Activated B cell treated with CpG ODN at 0.5 μM for 24 hours (primary cell): ENCODE measurements around the gene GABRE. TPM values are rescaled to one million over a fixed set of nuclear protein-coding genes. Genes with fewer than 3 reads are reported as not detected.

ENCODE experiments used
- ATAC-seq: fragments of 200-7000 bp; cut with Tn5 transposase; one replicate; pipeline ENCODE4 v1.10.0; 2021; ENCODE audit warnings: low read depth, mild to moderate bottlenecking, moderate library complexity
- CTCF ChIA-PET: fragments of 350-600 bp; sonication (Branson Sonifier 250); formaldehyde crosslinking; loops from one replicate; lab custom pipeline; 2021; ENCODE audit warnings: antibody characterized with exemption; lab: Charles Lee
- POLR2A ChIA-PET: fragments of 350-600 bp; sonication (Branson Sonifier 250); formaldehyde crosslinking; loops from one replicate; lab custom pipeline; 2021; ENCODE audit warnings: antibody characterized with exemption; lab: Charles Lee
- DNase-seq: peaks from one replicate; pipeline ENCODE4 v3.0.0; 2022
- H3K27ac Mint-ChIP-seq: one replicate; pipeline ENCODE4 v1.8.0; 2020; ENCODE audit warnings: mixed read lengths
- H3K27me3 Mint-ChIP-seq: one replicate; pipeline ENCODE4 v1.8.0; 2021; ENCODE audit warnings: mixed read lengths
- H3K36me3 Mint-ChIP-seq: one replicate; pipeline ENCODE4 v1.8.0; 2021; ENCODE audit warnings: low read depth, mixed read lengths
- H3K4me1 Mint-ChIP-seq: one replicate; pipeline ENCODE4 v1.8.0; 2021; ENCODE audit warnings: mixed read lengths
- H3K4me3 Mint-ChIP-seq: one replicate; pipeline ENCODE4 v1.8.0; 2020; ENCODE audit warnings: mild to moderate bottlenecking, mixed read lengths
- H3K9me3 Mint-ChIP-seq: one replicate; pipeline ENCODE4 v1.8.0; 2020; ENCODE audit warnings: mixed read lengths
- CTCF ChIP-seq: fragments of 200-600 bp; IDR thresholded peaks from one replicate; pipeline ENCODE4 v1.8.0; 2022; ENCODE audit warnings: antibody characterized with exemption, mild to moderate bottlenecking
- intact Hi-C: fragments of 100-400 bp; cut with micrococcal nuclease; formaldehyde crosslinking; loops from one replicate; pipeline ENCODE4 v1.15.1; 2024
- total RNA-seq: library from RNA; stranded (reverse); gene quantifications from 2 replicates; pipeline ENCODE4 v1.2.3, GENCODE V29; 2022

GABRE gene
- total RNA-seq, 1 donor from 2014 or later: not detected

- H3K4me1 Mint-ChIP-seq: no peaks in the 10 kb centered on the region
- ChIA-PET POLR2A (no interaction called here), CTCF (no interaction called here)
- intact Hi-C loops: no loop called here
- ATAC-seq (no peak), DNase-seq (no peak)
- no peaks in the 10 kb centered on the region for H3K36me3 Mint-ChIP-seq
- H3K27ac Mint-ChIP-seq: no peak overlapping the region
- no peaks in the 10 kb centered on the region for H3K27me3 Mint-ChIP-seq
- no peak overlapping the region for H3K4me3 Mint-ChIP-seq
- H3K9me3 Mint-ChIP-seq: no peaks in the 10 kb centered on the region
- TF ChIP-seq CTCF: no peak
These were observed 20.0 kb upstream of the GABRE start for GRCh38 chrX:151994476-151994875.

- no peak for DNase-seq
- Mint-ChIP-seq H3K9me3 (no peaks in the 10 kb centered on the region), H3K4me1 (no peaks in the 10 kb centered on the region), H3K27me3 (no peaks in the 10 kb centered on the region), H3K27ac (no peak overlapping the region), H3K36me3 (no peaks in the 10 kb centered on the region), H3K4me3 (no peak overlapping the region)
- intact Hi-C loops: no loop called here
- ChIA-PET CTCF (no interaction called here), POLR2A (no interaction called here)
- TF ChIP-seq CTCF: no peak
- ATAC-seq: no peak
These were observed 14.3 kb upstream of the GABRE start for GRCh38 chrX:151988706-151989299.

- Mint-ChIP-seq H3K9me3 (no peaks in the 10 kb centered on the region), H3K4me3 (no peak overlapping the region), H3K4me1 (no peaks in the 10 kb centered on the region), H3K27me3 (no peaks in the 10 kb centered on the region), H3K36me3 (no peaks in the 10 kb centered on the region), H3K27ac (no peak overlapping the region)
- DNase-seq (no peak), ATAC-seq (no peak)
- CTCF ChIA-PET: no interaction called here
- POLR2A ChIA-PET: no interaction called here
- TF ChIP-seq CTCF: no peak
- intact Hi-C loops: no loop called here
These were observed 12.6 kb upstream of the GABRE start for GRCh38 chrX:151987108-151987507.

DNA sequence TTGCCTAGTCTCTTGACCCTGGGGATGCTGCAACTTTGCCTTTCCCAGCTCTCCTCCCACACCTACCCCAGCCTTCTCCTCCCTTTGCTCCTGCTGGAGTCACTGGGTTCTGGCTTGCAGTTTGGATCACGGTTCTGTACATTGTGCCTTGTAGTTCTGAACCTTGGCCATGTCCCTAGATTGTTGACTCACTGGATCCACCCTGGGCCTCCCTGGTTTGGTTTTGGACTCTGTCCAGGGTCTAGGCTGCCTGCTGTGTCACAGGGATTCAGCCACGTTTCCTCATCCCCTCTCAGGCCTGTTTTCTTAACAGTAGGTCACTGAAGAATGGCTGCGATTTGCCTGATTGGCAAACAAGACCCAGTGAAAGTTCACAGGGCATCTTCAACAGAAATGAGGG is 11.5 kb upstream of the GABRE start:
- Mint-ChIP-seq H3K4me3 (no peak overlapping the region), H3K4me1 (no peaks in the 10 kb centered on the region), H3K27ac (no peak overlapping the region), H3K27me3 (no peaks in the 10 kb centered on the region), H3K9me3 (no peaks in the 10 kb centered on the region), H3K36me3 (no peaks in the 10 kb centered on the region)
- CTCF ChIA-PET: no interaction called here
- intact Hi-C loops: no loop called here
- DNase-seq (no peak), ATAC-seq (no peak)
- POLR2A ChIA-PET: no interaction called here
- TF ChIP-seq CTCF: no peak

GRCh38 chrX:151985531-151985930 is 11.1 kb upstream of the GABRE start:
- Mint-ChIP-seq H3K27ac (no peak overlapping the region), H3K4me1 (no peaks in the 10 kb centered on the region), H3K4me3 (no peak overlapping the region), H3K36me3 (no peaks in the 10 kb centered on the region), H3K9me3 (no peaks in the 10 kb centered on the region), H3K27me3 (no peaks in the 10 kb centered on the region)
- ATAC-seq (no peak), DNase-seq (no peak)
- intact Hi-C loops: no loop called here
- CTCF ChIA-PET: no interaction called here
- TF ChIP-seq CTCF: no peak
- POLR2A ChIA-PET: no interaction called here
